Gastroesophageal sphincter (tissue), 4 donors: ENCODE results near the gene PDIA5. TPM values are rescaled to one million over a fixed set of nuclear protein-coding genes. Genes with fewer than 3 reads are reported as not detected.

Experiments used
- ATAC-seq: fragments of 150-250 bp; one replicate; pipeline ENCODE4 v1.9.1; 2016; ENCODE audit warnings: mild to moderate bottlenecking, moderate library complexity
- H3K27ac ChIP-seq, 4 donors: fragments of 200-600 bp; sonication (generic) in 3 of 4; 1 replicate in 3 of 4; 2 replicates in 1 of 4; pipeline ENCODE4 v1.5.1; 2016 to 2019
- H3K27me3 ChIP-seq: fragments of 200-600 bp; sonication (generic); one replicate; pipeline ENCODE4 v1.5.1; 2019
- H3K36me3 ChIP-seq, 2 donors: fragments of 200-600 bp; sonication (generic); one replicate each; pipeline ENCODE4 v1.5.1; 2019; ENCODE audit warnings: control low read depth in 1 of 2
- H3K4me1 ChIP-seq, 3 donors: fragments of 200-600 bp; sonication (generic); 1 replicate in 2 of 3; 2 replicates in 1 of 3; pipeline ENCODE4 v1.5.1; 2016 to 2019; ENCODE audit warnings: control low read depth in 2 of 3
- H3K4me3 ChIP-seq, 2 donors: fragments of 200-600 bp; sonication (generic); one replicate each; pipeline ENCODE4 v1.5.1; 2019; ENCODE audit warnings: mild to moderate bottlenecking in 1 of 2, moderate library complexity in 1 of 2
- H3K9me3 ChIP-seq, 3 donors: fragments of 200-600 bp; sonication (generic); one replicate each; pipeline ENCODE4 v1.5.1; 2017 to 2019; ENCODE audit warnings: control low read depth in 2 of 3
- CTCF ChIP-seq, 4 experiments: fragments of 200-600 bp in 2 of 4; fragments of 450-650 bp in 2 of 4; sonication (generic) in 1 of 4; IDR thresholded peaks; one replicate each; pipeline ENCODE4 v1.5.1; 2017 to 2019; ENCODE audit warnings: antibody characterized with exemption in 4 of 4, mild to moderate bottlenecking in 2 of 4, moderate library complexity in 2 of 4
- EP300 ChIP-seq: sonication (generic); formaldehyde crosslinking; IDR thresholded peaks from one replicate; pipeline ENCODE4 v1.6.1; 2017; ENCODE audit warnings: antibody characterized with exemption, mild to moderate bottlenecking
- POLR2A ChIP-seq, 2 donors: fragments of 450-650 bp; IDR thresholded peaks; one replicate each; pipeline ENCODE4 v1.6.1; 2017; ENCODE audit warnings: antibody characterized with exemption in 2 of 2, mild to moderate bottlenecking in 2 of 2, moderate library complexity in 1 of 2
- POLR2AphosphoS5 ChIP-seq: sonication (generic); formaldehyde crosslinking; IDR thresholded peaks from one replicate; pipeline ENCODE4 v1.6.1; 2017; ENCODE audit warnings: antibody characterized with exemption
- WGBS, 2 donors: methylation state at CpG; one replicate each; pipeline ENCODE4 v1.1.5; 2018; ENCODE audit warnings: low coverage in 1 of 2; 5-methylcytosine and 5-hydroxymethylcytosine counted together
- total RNA-seq, 4 donors: library from RNA; depleted of rRNA; stranded (reverse); fragments of >200 nt; gene quantifications; one replicate each; pipeline ENCODE4 v1.1.0, GENCODE V29; 2016

Gene PDIA5
- total RNA-seq, 4 donors from 2014 or later, result 9.0 to 19.8 (median 16.9) TPM

- peak within 1 kb of the TSS in 1 of 4 donors; percentile 56 for H3K27ac ChIP-seq
- peaks cover 0 to 32% (median 20%) of the 10 kb centered on the region in 3 donors for H3K4me1 ChIP-seq
- H3K9me3 ChIP-seq, result no peaks in the 10 kb centered on the region
- TF ChIP-seq CTCF (IDR thresholded peaks at IDR 0.05), result peak in 3 of 4 experiments; percentile 22 to 72 (median 31)
- TF ChIP-seq EP300, result no peak
- peaks cover 68% of the 10 kb centered on the region for H3K27me3 ChIP-seq
- no CpG with 5 or more reads among the region's 94 CpGs for WGBS, 2 donors
- no peaks in the 10 kb centered on the region for H3K36me3 ChIP-seq
- H3K4me3 ChIP-seq, result peak within 1 kb of the TSS; percentile 26 to 62
- peak; percentile 53 for ATAC-seq
Observed at GRCh38 chr3:123027292-123028232, 39.3 kb upstream of the PDIA5 start, which contains the start of gene SEMA5B. Gene SEMA5B, minus strand, starts transcription at chr3:123027763. Its CDS starts 66,500 bp downstream, at chr3:122961263.

- Histone ChIP-seq H3K9me3 (no peaks in the 10 kb centered on the region), H3K4me3 (peak overlapping the region; percentile 26 to 62), H3K36me3 (no peaks in the 10 kb centered on the region), H3K27ac (peak overlapping the region in 1 of 4 donors; percentile 56), H3K4me1 (peaks cover 0 to 32% (median 20%) of the 10 kb centered on the region in 3 donors), H3K27me3 (peaks cover 75% of the 10 kb centered on the region)
- ATAC-seq, result peak; percentile 77
- WGBS, 2 donors, result 0 to 2% methylated on average over 12 to 18 of the region's 21 CpGs
- no peak for TF ChIP-seq POLR2AphosphoS5
- peak in 3 of 4 experiments; percentile 48 to 60 (median 51) for TF ChIP-seq CTCF (IDR thresholded peaks at IDR 0.05)
Observed at GRCh38 chr3:123028233-123028828, 38.5 kb upstream of the PDIA5 start.

- peaks cover 0 to 30% (median 20%) of the 10 kb centered on the region in 3 donors for H3K4me1 ChIP-seq
- TF ChIP-seq POLR2A (IDR thresholded peaks at IDR 0.05) (no peak), EP300 (no peak), POLR2AphosphoS5 (no peak), CTCF (IDR thresholded peaks at IDR 0.05) (no peak)
- ATAC-seq, result no peak
Observed at GRCh38 chr3:123031051-123031450, 35.8 kb upstream of the PDIA5 start.

GRCh38 chr3:123032057-123032456, 34.8 kb upstream of the PDIA5 start:
- no peaks in the 10 kb centered on the region for H3K9me3 ChIP-seq
- H3K27me3 ChIP-seq, result peaks cover 79% of the 10 kb centered on the region
- ATAC-seq, result no peak
- no peak overlapping the region for H3K4me3 ChIP-seq
- WGBS, 2 donors, result 78 to 82% methylated on average over 2 to 3 of the region's 3 CpGs
- peaks cover 0 to 20% (median 15%) of the 10 kb centered on the region in 3 donors for H3K4me1 ChIP-seq
- no peak overlapping the region for H3K27ac ChIP-seq
- H3K36me3 ChIP-seq, result no peaks in the 10 kb centered on the region
- TF ChIP-seq POLR2A (IDR thresholded peaks at IDR 0.05), result no peak
- TF ChIP-seq POLR2AphosphoS5, result no peak
- TF ChIP-seq CTCF (IDR thresholded peaks at IDR 0.05), result no peak
- no peak for TF ChIP-seq EP300

More at GRCh38 chr3:123031051-123031450, 35.8 kb upstream of the PDIA5 start:
- H3K27ac ChIP-seq, result no peak overlapping the region
- H3K4me3 ChIP-seq, result no peak overlapping the region
- WGBS, 2 donors, result 89 to 95% methylated on average over 2 to 4 of the region's 4 CpGs
- no peaks in the 10 kb centered on the region for H3K36me3 ChIP-seq
- no peaks in the 10 kb centered on the region for H3K9me3 ChIP-seq
- peaks cover 89% of the 10 kb centered on the region for H3K27me3 ChIP-seq
